ENCODE results near the gene B3GNT5.
A peak's percentile ranks its signal among the peaks of the same experiment; 100 is the strongest.
"Not testable (repeated sequence)": the region's sequence is repeated elsewhere in the genome, so short reads cannot be mapped to it uniquely, and the experiment has no call there.

The B3GNT5 gene

GRCh38 chr3:183227586-183227985 is 25.5 kb upstream of the B3GNT5 start:
- no peak for DNase-seq
- in situ Hi-C loops (cut with MboI; ENCODE audit: low pct_unique_long_range_greater_than_20kb, low sequenced_read_pairs) = no loop called here

- DNase-seq = no peak
Measured at GRCh38 chr3:183229178-183229577, 23.9 kb upstream of the B3GNT5 start.

GRCh38 chr3:183230251-183230650 is 22.8 kb upstream of the B3GNT5 start:
- in situ Hi-C loops (cut with MboI; ENCODE audit: low pct_unique_long_range_greater_than_20kb, low sequenced_read_pairs); DNase-seq: not testable (repeated sequence)

More at GRCh38 chr3:183229178-183229577, 23.9 kb upstream of the B3GNT5 start:
- in situ Hi-C loops (cut with MboI; ENCODE audit: low pct_unique_long_range_greater_than_20kb, low sequenced_read_pairs) = no loop called here

DNA sequence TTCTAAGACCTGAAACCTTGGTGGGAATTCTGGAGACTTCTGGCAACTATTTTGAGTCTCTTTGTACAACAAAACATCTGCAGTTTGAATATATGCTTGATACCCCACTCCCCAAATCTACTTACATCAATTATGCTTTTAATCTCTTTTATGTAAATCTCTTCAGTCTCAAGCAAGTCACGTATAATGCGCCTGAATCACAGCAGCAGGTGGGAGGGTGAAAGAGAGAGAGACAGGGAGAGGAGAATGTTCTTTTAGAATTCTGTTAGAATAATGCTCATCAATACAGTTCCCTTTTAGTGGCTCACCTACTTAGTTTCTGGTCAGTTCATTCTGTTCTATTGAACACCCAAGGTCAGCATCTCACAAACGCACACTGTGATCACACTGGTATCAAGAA is 22.2 kb upstream of the B3GNT5 start:
- in situ Hi-C loops (cut with MboI; ENCODE audit: low pct_unique_long_range_greater_than_20kb, low sequenced_read_pairs) = no loop called here
- DNase-seq = no peak

DNA sequence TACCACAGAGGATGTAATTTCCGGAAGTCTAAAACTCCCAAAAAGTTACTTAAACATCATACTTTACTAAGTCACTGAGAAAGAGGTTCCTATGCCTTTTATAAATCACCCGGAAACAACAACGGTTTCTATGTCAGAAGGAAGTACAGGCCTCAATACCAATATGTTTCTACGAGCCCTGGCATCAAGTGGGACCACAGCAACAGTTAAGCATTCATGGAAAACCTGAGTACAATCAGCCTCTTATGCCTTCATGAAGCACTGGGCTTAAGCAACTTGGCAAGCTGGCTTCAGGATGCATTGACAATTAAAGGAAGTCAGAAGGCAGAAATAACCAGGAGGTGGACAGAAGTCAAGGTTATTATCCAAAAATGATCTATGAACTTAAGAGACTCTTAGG is 19.1 kb upstream of the B3GNT5 start:
- in situ Hi-C loops (cut with MboI; ENCODE audit: low pct_unique_long_range_greater_than_20kb, low sequenced_read_pairs) = no loop called here
- DNase-seq = no peak

GRCh38 chr3:183239046-183239445 is 14.0 kb upstream of the B3GNT5 start:
- in situ Hi-C loops (cut with MboI; ENCODE audit: low pct_unique_long_range_greater_than_20kb, low sequenced_read_pairs) = no loop called here
- DNase-seq = no peak

DNA sequence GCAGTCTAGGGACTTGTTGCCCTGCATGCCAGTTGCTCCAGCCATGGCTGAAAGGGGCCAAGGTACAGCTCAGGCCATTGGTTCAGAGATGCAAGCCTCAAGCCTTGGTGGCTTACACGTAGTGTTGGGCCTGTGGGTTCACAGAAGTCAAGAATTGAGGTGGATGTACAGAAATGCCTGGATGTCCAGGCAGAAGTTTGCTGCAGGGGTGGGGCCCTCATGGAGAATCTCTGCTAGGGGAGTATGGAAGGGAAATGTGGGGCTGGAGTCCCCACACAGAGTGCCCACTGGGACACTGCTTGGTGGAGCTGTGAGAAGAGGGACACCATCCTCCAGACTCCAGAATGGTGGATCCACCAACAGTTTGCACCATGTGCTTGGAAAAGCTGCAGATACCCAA is 10.6 kb upstream of the B3GNT5 start:
- in situ Hi-C loops (cut with MboI; ENCODE audit: low pct_unique_long_range_greater_than_20kb, low sequenced_read_pairs) = no loop called here
- DNase-seq = no peak

DNA sequence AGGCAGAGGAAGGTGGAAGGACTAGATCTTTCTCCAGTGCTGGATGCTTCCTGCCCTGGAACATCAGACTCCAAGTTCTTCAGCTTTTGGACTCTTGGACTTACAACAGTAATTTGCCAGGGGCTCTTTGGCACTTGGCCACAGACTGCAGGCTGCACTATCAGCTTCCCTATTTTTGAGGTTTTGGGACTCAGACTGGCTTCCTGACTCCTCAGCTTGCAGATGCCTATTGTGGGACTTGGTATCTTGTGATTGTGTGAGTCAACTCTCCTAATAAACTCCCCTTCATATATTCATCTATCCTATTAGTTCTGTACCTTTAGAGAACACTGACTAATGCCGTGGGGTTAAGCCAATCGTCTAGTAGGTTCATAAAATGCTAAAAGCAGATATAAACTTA is 8.8 kb upstream of the B3GNT5 start:
- in situ Hi-C loops (cut with MboI; ENCODE audit: low pct_unique_long_range_greater_than_20kb, low sequenced_read_pairs) = no loop called here
- DNase-seq = peak; percentile 89

DNA sequence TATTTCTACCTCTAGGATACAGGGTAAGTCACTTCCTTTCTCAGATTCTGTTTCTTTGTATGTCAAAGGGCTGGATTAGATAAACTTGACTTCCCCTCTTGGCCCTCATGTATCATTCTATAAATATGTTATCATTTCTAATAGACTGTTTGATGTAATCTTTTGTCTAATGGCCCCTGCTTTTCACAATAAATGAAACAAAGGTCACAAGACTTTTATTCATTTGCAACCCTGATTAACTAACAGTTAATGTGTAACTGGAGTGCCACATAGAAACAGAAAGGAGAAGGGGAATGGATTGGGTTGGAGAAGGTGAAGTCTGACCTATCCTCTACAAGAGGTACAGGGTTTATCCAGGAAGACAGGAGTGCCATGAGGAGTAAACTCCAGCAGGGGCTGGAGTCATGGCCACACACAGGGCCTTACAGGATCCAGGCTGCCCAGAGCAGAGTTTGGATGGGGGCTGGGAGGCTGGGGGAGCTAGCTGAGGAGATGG is 8.0 kb upstream of the B3GNT5 start:
- DNase-seq = peak; percentile 29
- in situ Hi-C loops (cut with MboI; ENCODE audit: low pct_unique_long_range_greater_than_20kb, low sequenced_read_pairs) = no loop called here

GRCh38 chr3:183247011-183247589 is 6.0 kb upstream of the B3GNT5 start:
- DNase-seq = no peak
- in situ Hi-C loops (cut with MboI; ENCODE audit: low pct_unique_long_range_greater_than_20kb, low sequenced_read_pairs) = no loop called here

DNA sequence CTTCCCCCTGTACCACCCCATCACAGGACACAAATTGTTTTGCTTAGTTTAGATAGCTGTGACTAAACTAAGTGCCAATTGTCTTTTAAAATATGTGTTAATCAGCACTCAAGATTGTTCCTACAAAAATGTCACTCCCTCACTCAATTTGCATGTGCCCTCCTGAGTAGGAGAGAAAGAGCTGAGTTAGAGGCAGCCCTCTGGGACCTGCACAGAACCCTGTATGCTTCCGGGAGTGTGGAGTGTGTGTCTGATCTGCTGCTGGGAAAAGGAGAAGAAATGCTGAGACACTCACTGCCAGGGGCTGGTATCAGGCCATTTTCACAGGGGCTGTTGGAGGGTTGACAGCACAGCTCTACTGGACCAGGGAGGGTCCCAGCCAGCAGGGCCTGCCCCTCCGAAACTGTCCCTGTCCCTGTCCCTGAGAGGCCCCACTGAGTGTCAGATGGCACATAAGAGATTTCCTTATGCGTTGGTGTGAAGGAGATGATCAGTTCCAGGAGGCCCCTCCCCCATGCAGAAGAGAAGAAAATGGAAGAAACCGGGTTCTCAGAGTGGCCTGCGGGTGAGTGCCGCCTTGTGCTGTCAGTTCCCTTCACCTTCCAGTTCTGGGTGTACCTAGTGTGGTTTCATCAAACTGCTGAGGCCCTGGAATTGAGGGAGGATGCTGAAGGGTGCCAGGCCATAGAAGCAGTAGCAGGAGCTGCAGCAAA is 3.9 kb upstream of the B3GNT5 start:
- DNase-seq = no peak
- in situ Hi-C loops (cut with MboI; ENCODE audit: low pct_unique_long_range_greater_than_20kb, low sequenced_read_pairs) = no loop called here

GRCh38 chr3:183252118-183252782 is 803 bp upstream of the B3GNT5 start:
- DNase-seq = no peak
- in situ Hi-C loops (cut with MboI; ENCODE audit: low pct_unique_long_range_greater_than_20kb, low sequenced_read_pairs) = no loop called here

DNA sequence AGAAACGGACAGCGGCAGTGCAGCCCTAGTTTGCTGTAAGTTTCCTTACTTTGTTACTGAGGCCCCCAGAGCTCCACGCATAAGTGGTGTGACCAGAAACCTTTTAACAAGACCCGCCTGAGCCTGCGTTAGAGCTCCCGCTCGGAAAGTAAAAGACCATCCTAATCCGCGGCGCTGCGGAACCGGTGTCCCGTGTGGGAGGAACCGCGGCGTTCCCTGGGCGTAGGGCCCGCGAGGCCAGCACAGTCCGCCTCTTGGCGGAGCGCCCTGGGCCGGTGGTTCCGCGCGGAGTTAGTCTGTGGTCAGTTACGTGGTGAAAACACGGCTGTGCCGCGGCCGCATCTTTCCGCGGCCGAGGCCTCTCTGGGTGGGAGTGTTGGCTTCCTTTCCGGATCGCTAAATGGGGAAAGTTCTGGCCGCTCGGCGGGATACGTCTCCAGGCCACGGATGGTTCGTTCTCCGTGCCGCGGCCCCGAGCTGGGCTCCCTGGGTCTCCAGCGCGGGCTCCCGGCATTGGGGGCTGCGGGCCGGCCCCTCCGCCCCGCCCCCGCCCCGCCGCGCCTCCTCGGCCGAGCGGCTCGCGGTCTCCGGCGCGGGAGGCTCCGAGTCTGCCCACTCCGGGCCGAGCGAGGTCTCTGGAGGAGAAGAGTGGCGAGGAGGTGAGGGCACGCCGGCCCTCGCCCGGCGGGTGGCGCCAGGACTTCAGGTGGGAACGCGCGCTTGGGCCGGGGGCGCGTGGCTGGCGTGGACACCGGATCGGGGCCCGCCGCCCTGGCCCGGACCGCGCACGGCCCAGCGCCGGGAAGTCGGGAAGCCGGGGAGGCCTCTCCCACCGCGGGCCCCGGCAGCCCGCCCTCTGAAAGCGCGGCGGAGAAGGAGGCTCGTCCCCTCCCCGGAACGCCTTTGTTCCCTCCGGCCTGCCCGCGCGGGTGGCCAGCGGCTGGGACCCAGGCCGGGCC is 754 bp downstream of the B3GNT5 start:
- in situ Hi-C loops (cut with MboI; ENCODE audit: low pct_unique_long_range_greater_than_20kb, low sequenced_read_pairs) = no loop called here
- peak; percentile 57 for DNase-seq

DNA sequence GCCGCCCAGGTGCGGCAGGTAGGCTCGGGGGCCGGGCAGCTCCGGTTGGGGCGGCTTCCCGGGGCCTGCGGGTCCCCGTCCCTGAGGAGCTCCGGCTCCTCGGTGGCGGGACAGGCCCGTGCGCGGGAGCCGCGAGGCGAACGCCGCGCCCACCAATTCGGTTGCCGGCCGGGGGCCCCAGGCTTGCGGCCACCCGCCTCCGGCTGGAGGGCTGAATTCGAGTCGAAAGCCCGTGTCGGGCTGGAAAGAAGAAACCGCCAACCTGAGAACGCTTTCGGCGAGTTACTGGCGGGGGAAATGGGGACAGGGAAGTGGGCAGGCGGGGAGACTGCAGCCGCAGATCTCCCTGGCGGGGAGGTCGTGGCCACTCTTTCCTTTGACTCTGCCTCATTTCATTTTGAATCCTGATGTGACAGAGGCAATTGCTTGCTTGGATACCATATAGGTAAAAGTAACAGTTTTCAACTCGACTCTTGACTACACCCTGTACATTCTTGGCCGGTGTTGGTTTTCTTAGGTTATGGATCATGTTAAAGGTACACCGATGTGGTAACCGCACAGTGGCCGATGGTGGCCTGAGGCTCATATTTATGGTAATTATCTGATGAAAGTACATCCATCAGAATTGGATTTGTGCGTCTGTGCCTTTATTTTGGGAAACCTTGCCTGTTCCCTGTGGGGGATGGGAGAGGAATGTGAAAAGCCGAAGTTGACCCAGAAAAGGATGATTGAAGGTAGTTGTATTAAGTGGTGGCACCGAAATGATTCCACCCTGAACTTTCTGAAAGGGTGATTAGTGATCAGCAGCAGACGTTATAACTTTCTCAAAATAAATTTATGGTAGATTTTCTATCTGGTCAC is 1.7 kb downstream of the B3GNT5 start:
- peak; percentile 62 for DNase-seq

DNA sequence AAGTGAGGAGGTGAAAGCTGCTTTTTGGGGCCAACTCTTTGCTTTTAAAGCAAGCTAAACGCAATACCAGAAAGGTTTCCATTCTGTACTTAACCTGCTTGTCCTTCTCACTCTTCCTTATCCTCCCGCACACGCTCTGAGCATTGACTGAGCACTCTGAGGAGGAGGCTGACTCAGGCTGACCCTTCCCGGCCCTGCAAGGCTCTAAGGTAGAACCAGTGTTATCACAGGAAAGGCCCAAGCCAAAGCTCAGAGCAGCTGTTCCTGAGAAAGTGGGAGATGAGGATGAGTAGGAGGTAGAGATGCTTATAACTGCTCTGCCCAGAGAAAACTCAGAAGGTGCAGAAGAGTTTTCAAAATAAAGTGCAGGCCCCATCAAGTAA is 2.3 kb downstream of the B3GNT5 start:
- in situ Hi-C loops (cut with MboI; ENCODE audit: low pct_unique_long_range_greater_than_20kb, low sequenced_read_pairs) = no loop called here
- no peak for DNase-seq

More for the DNA sequence above, 1.7 kb downstream of the B3GNT5 start:
- in situ Hi-C loops (cut with MboI; ENCODE audit: low pct_unique_long_range_greater_than_20kb, low sequenced_read_pairs) = no loop called here

- in situ Hi-C loops (cut with MboI; ENCODE audit: low pct_unique_long_range_greater_than_20kb, low sequenced_read_pairs) = no loop called here
- no peak for DNase-seq
Measured at GRCh38 chr3:183259087-183259486, 6.0 kb downstream of the B3GNT5 start.

GRCh38 chr3:183259621-183260020 is 6.6 kb downstream of the B3GNT5 start:
- in situ Hi-C loops (cut with MboI; ENCODE audit: low pct_unique_long_range_greater_than_20kb, low sequenced_read_pairs) = no loop called here
- DNase-seq = no peak

DNA sequence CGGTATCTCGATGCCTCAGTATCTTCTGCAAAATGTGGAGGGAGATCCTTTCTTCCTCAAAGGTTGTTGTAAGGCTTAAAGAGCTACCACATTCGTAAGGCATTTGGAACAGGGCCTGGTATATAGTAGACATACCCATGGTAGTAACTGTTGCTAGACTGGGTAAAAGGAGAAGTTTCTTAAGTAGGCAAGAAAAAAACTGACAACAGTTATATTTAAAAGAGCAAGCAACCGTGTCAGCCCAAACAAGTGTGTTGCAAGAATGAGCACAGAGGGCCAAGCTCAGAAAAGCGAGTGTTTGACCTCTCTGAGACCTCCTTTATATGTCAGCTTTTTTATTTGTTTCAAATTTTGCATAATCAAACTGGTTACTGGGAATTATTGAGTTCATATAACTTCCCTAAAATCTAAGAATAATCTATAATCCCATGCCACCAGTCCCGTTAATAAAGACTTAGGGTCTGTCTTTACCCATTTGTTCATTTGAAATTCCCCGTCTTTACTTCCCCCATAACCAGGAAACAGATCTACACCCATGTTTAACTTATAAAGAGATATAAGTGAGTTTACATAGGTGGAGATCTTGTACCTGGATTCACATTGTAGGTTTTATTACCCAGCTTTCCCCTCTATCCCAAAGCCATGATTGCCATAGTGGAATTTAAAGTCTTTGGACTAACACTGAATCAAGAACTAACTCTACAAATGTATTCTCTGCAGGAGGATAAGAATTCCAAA is 7.3 kb downstream of the B3GNT5 start:
- DNase-seq = peak; percentile 83
- in situ Hi-C loops (cut with MboI; ENCODE audit: low pct_unique_long_range_greater_than_20kb, low sequenced_read_pairs) = no loop called here

Measured in KBM-7 (cell line).